T-helper 9 cell (primary cell): Measurements from ENCODE around the gene DDX23.

Experiments
- DNase-seq: peaks from one replicate; pipeline ENCODE4 v3.0.0-alpha.2; 2020

Gene DDX23

DNA sequence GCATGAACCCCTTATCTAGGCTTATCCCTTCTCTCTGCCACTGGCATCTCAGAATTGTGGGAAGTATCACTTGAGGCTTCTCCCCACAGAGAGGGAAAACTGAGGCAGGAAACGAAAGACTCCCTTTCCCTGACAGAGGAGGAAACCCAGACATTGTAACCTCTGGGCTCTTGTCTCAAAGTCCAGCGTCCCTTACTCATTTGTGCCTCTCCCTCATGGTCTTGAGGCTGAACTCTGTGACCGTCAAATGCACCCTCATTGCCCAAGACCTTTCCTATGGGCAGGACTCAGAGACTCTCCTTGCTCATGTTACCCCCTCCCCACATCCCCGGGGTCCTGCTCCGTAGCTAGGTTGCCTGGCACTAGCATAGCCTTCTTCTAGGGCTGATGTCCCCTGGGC lies 29.8 kb downstream of the DDX23 start:
- DNase-seq = no peak

DNA sequence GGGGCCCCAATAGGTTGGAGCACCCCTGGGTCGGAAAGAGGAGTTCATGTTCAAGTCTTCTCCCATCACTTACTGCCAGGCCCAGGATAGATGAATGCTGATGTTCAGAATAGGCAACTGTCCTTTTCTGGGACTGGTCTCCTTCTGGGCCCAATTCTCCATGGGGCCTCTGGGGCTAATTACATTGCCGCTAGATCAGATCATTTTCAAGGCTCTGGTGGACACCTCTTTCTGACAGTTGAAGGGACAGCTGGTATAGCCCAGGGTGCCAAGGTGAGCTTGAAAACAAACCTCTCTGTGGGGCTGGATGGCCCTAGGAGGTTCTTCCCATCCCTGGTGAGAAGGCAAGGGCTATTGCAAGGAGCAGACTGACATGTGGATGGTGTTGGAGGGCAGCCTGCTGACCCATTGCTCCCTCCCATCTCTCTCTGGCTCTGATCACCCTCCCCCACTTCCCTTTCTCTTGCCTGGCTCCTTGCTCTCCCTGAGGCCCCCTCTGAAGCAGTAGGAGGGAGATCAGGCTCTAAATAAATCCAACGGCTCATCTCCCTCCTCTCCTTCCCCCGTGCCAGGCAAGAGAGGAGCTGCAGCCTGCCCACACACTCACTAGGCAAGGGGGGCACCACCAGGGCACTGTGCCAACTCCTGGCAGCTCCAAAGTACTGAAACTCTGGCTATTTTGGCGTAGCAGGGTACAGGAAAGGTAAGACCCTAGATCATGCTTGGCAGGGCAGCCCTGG lies 31.8 kb downstream of the DDX23 start:
- no peak for DNase-seq

DNA sequence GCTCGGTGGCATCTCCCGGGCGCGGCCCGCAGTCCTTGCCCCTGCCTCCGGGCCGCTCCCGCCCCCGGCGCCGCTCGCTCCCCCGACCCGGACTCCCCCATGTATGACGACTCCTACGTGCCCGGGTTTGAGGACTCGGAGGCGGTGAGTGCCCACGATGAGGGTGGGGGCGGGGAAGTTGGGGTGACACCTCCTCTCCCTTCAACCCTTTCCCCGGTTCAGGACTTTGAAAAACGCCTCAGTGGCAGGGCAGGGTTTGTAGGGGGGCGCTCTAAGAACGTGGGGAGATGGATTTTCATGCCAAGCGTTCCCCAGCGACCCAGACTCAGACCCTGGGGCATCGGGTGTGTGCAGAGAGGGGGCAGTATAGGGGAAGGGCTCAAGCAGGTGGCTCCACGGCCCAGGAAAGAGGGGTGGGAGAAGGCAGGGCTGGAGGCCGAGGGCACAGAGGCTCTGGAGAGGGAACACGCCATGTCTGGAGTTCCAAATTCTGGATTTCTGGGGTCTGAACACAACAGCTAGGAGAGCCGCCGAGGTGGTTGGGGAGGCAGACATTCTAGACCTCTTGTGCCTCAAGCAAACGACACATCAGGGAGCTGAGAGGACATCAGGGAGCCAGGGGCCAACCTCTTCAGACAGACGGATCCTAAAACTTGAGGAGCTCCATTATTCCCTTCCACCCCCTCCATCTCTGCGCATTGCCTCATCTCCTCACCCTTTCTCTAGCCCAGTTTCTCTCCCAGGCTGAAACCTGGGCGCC lies 33.0 kb downstream of the DDX23 start:
- no peak for DNase-seq

DNA sequence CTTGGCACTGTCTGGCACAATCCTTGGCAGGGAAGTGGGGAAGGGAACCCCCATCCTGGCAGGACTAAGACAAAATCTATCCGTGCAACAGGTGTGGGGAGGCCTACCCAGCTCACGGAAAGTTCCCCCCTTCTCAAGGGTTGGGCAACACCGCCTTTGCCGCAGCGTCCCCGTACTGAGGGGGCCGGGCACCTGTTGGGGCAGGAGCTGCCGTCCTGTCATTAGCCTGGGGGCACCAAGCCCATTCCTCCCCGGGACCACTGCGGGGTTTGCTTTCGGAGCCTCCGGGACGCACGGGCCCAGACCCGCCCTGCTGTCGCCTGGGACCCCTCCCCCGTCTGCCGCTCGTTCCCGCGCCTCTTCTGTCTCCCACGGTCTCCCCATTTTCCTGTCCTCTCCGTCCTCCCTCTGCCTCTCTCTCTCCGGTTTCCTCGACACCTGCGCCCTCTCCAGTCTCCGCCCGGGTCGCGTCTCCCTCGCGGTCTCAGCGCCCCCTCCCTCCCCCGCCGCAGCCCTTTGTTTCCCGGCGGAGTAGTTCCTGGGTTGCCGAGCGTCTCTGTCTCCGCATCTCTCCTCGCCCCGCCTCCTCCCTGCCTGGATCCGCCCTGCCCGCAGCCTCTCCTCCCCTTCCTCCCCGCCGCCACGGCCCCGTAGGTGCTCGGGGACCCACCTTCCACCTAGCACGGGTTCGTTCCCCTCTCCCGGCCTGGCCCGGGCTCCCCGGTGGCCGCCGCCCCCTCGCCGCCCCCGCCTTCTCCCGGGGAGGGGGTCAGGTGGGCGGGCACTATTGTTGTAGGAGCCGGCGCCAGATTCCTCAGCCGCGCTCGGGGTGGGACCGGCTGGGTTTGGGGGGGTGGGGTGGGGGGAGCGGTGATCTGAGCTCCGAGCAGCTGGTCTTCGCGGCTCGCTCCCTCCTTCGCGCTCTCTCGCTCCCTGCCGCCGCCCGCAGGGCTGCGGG lies 33.8 kb downstream of the DDX23 start, which contains the start of gene CACNB3:
CACNB3 (plus strand) TSS at position 624 of the 958 bp plus-strand sequence. CDS start 434 bp downstream, outside the sequence.
- DNase-seq = peak; percentile 79

DNA sequence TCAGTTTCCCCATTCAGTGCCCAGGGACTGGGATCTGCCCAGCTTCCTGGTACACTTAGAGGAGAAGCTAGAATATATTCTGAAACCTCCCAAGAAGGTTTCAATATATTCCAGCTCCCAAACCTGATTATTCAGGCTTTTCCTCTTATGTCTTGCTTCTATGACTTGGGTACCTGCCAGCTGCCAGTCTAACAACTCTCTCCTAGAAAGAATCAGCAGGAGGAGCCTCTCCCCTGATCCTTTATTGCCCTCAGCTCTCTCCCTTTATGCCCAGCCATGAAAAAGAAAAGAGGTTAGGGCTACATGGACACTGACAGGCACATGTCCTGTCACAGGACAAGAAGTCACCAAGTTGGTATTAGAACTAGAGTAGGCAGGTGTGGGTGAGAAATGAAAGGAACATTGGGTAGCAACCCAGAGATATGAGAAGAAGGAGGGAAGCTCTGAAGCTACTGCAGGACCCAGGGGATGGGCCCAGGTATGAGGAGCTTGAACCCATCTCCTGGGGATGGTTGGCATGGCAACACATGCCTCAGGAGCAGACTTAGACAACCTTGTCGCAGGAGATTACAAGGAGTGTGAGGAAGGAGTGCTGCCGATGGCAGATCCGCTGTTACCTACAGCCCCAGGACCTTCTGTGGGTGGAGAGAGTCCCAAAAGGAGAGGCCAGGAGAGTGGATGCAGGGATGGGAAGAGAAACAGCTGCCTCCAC lies 35.7 kb downstream of the DDX23 start:
- DNase-seq = no peak

DNA sequence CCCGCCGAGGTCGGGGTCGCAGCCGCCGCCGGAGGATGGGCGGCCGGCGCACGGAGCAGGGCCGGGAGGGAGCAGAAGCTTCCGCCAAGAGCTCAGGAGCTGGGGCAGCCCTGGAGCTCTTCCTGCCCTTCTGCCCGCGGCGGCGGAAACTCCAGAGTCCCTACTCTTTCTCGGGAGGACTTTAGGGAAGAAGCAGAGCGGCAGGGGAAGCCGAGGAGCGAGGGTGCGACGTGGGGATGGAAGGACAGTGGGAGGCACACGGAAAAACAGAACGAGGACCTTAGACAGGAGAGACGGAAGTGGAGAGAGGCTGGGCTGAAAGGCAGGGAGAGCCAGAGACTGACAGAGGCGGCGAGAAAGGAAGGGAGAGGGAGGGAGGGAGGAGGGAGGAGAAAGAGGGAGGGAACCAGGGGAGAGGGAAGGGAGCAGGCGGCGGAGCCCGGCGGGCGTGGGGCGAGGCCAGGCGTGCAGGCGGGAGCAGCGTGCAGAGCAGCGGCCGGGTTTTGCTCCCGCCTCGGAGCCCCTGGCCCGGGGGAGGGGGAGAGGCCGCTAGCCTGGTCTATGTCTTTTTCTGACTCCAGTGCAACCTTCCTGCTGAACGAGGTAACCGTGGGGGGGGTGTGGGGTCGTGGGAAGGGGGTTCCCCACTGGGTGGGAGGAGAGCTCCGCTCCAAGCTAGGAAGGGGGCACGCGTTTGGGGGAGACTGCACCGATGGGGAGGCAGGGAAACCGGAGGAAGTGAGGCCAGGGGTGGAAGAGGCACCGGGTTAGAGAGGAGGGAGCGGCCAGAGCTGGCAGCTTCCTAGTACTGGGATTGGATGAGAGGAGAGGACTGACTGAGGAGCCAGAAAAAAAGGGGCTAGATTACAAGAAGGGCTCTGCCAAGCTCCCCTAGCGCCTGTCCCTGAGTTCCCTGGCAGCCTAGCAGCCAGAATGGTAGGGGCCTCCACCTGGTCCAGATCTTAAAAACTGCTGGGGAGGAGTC lies 36.5 kb downstream of the DDX23 start:
- DNase-seq = peak; percentile 16

DNA sequence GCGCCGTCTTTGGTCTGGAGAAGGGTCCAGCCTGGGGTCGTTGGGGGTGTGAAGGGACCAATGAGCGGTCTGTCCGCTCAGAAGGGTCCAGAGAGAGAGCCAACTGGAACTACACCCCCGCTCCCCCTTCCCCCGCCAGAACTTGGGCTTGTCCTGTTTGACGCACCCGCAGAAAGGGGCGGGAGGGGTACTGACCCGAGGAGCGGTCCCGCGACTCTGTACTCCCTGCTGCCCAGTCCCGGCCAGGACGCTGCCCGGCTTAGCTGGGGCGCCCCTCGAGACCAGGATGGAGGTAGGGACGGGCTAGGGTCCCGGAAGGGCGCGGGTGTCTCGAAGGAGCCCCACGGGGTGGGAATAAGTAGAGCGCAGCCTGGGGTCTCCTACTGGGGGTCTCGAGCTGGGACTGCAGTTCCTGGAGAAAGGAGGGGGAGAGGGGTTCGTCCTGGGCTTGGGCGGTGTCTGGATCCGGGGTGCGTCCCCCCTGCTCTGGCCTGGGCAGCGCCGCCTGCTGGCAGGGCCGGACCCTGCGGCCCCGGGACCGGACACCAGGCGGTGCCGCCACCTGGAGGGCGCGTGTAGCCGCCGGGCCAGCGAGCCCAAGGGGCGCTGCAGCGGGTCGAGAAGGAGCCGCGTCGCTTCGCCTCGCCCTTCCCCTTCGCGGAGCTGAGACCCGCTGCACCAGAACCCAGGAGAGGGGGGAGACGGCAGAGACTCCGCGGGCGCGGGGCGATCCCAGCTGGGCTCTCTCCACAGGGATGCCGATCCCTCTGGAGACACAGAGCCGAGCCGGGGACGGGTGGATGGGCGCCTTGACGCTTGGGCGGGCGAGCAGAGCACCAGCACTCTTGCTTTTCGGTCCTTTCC lies 37.5 kb downstream of the DDX23 start:
- peak; percentile 72 for DNase-seq

DNA sequence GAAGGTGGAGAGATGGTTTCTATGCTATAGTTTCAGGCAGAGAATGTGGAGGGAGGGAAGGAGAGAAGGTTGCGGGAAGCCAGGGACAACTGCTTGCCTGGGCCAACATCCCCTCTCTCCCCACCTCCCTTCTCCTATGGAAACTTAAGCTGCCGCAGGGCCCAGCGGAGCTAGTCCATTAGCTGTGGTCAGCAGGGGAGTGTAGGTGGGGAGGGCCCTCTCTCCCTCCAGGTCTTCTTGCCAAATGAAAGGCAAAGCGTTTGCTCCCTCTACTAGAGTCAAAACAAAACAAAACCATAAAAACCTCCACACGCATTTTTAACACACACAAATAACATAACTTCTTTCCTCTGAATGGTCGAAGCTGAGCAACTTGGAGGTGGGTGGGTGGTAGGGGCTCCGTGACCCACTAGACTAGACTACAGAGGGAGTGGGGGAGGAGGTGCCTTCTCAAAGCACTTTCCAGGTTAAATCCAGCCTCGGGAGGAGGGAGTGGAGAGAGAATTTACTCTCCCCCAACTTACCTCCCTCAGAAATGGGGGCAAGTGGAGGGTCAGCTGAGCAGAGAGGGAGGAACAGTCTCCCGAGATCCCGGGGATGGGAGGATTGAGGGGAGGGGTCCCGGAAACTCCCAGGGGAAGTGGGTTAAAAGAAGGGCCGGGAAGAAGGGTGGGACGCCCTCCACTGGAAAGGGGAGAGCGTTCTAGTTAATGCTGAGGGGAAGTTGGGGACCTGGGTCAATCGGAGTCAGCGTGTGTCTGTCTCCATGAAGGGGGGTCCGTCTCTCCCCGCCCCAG lies 38.3 kb downstream of the DDX23 start:
- no peak for DNase-seq

DNA sequence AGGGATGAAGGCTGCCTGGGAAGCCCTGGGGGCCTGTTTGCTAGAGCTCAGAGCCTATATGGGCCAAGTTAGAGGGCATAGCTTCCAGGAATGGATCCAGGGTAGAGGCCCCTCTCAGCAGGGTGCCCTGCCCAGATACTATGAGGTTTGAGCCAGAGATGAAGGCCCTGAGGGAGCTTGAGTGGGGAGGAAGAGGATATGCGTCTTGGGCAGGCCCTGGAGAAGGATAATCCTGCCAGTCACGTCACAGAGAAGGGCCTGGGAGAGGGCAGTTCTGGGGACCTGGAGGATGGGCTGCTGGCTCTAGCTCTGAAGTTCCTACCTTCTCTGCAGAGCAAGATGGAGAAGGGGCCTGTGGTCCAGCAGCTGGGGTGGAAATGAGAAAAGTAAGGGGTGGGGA lies 39.6 kb downstream of the DDX23 start:
- no peak for DNase-seq

DNA sequence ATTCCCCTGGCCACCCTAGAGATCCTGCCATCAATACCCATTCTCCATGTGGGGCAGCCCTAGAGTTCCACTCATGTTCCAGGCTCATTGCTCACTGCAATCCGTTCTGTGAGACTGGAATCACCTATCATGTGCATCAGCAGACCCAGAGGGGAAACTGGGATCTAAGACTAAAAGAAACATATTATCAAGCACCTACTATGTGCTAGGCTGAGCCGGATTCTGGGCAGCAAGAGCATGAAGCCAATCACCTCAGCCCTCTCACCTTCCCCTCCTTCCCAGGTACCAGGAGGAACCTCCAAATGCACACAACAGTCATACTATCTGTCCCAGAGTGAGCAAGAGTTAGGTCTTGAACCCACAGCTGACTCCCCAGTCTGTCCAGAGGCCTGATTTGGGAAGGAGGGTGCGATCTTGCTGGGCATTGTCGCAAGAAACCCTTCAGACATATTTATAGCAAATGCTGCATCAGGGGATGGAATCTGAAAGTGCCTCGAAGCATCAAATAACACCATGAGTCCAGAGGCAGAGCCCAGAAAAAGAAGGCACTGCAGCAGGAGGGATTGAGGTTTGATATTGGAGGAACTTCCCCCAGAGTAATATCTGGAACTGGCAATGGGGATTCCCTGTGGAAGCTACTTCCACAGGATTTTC lies 40.4 kb downstream of the DDX23 start:
- no peak for DNase-seq

DNA sequence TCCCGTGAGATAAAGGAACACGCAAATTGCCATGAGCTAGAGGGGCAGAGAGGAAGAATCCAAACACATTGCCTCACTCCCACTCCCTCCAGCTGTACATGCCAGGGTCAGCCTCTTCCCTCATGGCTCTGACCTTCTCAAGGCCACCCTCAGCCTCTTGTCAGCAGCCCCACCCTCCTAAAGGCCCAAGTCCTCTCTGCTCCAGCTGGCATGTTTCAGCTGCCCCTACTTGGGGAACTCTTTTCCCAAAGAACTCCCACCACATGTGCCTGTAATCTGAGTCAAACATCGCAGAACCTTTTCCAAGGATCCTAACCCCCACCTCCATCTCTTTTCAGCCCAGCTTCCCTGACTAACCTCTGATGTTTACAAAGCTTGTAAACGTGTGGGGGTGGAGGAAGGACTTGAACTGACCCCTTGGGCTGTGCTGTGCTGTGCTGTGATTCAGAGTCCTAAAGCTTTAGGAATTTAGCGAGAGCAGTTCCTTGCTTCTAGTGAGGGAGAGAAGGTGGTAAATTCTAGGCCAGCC lies 41.0 kb downstream of the DDX23 start:
- no peak for DNase-seq

DNA sequence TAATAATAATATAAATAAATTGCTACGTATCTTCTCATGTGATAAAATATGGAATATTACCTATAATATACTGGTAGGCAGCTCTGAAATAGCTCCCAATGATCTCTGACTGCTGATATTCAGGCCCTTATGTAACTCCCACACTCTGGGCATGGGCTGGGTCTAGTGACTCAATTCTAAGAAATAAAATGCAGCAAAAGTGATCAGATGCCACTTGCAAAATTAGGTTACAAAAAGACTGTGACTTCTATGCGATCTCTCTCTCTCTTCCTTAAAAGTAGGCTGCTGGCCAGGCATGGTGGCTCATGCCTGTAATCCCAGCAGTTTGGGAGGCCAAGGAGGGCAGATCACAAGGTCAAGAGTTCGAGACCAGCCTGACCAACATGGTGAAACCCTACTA lies 44.0 kb downstream of the DDX23 start:
- DNase-seq = no peak

DNA sequence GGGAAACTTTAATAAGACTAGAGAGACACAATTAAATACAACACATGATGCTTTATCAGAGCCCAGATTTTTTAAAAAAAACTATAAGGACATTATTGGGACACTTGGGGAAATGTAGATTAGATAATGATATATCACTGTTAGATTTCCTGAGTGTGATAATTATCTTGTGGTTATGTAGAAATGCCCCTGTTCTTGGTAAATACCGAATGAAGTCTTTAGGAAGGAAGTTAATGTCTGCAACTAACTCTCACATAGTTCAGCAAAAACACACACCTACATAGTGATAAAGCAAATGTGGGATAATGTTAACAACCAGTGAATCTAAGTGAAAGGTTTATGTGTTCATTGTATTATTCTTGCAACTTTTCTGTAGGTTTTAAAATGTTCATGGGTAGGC lies 48.3 kb downstream of the DDX23 start:
- DNase-seq = no peak

DNA sequence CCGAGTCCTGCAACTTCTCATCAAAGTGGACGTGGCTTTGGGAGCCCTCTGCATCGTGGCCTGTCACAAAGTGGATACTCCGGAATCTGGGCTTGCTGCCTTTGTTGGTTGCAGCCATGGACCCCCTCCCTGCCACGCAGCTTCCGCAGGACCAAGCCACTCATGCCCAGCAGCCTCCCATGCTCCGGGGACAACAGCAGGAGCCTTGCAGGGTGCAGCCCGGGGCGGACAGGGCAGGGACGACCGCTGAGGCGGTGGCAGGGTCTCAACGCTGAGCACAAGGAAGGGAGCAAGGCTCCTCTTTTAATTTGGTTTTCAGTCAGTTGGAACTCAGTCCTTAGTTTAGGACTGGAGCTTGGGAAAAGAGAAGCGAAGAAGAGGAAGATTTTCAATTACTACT lies 51.0 kb downstream of the DDX23 start:
- DNase-seq = no peak

DNA sequence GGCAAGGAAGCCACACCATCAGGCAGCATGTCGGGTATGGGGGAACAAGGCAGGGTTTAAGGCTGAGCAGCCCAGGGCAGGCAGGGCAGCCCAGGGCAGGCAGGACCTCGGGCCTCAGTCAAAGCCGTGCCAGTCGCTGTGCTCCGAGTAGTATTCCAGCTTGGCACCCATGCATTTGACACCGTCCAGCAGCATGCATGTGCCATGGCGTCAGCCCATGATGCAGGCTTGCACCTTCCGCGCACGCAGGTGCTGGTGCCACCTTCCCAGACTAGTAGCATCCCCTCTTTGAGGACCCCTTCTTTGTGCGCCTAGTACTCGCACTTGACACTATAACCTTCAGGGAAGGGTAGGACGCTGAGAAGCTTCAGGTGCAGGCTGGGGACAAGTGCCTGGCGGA lies 51.5 kb downstream of the DDX23 start:
- DNase-seq = no peak

DNA sequence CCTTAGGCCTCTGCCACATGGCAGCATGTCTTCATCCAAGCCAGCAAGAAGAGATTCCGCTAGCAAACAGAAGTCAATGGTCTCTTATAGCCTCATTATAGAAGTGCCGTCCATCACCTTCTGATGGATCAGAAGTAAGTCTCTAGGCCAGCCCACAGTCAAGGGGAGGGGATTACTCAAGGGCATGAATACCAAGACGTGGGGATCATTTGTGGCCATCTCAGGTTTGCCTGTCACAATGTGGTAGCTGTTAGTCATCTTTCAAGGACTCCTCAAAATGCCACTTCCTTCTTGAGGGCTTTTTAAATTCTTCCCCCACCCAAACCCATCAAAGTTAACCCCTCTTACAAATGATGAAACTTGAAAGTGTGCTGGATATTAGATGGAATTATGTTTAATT lies 55.0 kb downstream of the DDX23 start:
- DNase-seq = no peak

DNA sequence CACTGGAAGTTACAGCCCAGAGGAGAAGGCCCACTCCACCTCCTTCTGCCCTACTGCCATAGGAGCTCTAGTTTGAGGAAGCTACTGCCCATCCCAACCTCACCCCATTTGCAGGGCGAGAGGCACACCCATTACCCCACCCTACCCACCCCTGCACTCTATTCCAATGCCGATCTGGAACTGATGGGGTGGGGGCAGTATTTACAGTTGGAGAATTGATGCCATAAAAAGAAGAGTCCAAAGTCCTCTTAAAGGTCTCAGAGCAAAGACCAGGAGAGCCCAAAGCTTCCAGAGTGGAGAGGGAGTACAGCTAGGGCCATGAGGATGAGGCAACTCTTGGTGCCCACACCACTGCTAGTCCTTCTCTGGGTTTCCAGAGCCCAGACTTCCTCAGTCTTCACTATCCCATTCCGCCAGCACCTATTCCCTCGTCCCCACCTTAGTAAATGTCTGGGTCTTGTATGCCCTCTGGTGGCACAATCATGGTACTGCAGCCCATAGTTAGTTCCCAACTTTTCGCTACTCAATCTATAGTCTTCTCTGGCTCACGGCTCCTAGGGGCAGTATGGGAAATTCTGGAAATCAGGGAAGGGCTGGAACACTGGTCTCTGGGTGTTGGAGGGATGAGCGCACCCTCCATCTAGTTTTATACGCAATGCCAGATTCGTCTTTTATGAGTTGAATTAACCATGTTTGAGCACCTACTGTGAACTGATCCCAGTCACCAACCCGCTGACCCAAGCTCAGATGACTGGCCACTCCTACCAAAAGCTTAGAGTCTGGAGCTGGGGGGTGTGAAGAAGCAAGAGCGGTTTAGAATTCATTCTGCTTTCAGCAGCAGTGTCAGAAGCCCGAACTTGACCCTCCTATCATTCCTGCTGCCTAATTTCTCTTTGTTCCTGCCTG lies 56.2 kb downstream of the DDX23 start:
- DNase-seq = peak; percentile 50
